ENCODE data around the gene TNNI3K.

Gene TNNI3K

GRCh38 chr1:74437035-74437434, 201.8 kb downstream of the TNNI3K start:
- DNase-seq (ENCODE audit: low read depth): no peak

- DNase-seq (ENCODE audit: low read depth): no peak
Observed at GRCh38 chr1:74452035-74452434, 216.8 kb downstream of the TNNI3K start.

GRCh38 chr1:74453277-74453676, 218.1 kb downstream of the TNNI3K start:
- DNase-seq (ENCODE audit: low read depth): no peak

- no peak for DNase-seq (ENCODE audit: low read depth)
Observed at GRCh38 chr1:74455390-74455789, 220.2 kb downstream of the TNNI3K start.

- no peak for DNase-seq (ENCODE audit: low read depth)
Observed at GRCh38 chr1:74457253-74457652, 222.1 kb downstream of the TNNI3K start.

- no peak for DNase-seq (ENCODE audit: low read depth)
Observed at GRCh38 chr1:74463333-74463988, 228.3 kb downstream of the TNNI3K start.

- DNase-seq (ENCODE audit: low read depth): no peak
Observed at GRCh38 chr1:74464037-74464436, 228.8 kb downstream of the TNNI3K start.

GRCh38 chr1:74465193-74465681, 230.1 kb downstream of the TNNI3K start:
- DNase-seq (ENCODE audit: low read depth): no peak

GRCh38 chr1:74467786-74468377, 232.7 kb downstream of the TNNI3K start:
- DNase-seq (ENCODE audit: low read depth): no peak

- DNase-seq (ENCODE audit: low read depth): no peak
Observed at GRCh38 chr1:74468982-74469603, 233.9 kb downstream of the TNNI3K start.

- no peak for DNase-seq (ENCODE audit: low read depth)
Observed at GRCh38 chr1:74470251-74470650, 235.1 kb downstream of the TNNI3K start.

- DNase-seq (ENCODE audit: low read depth): no peak
Observed at GRCh38 chr1:74470936-74471335, 235.7 kb downstream of the TNNI3K start.

- no peak for DNase-seq (ENCODE audit: low read depth)
Observed at GRCh38 chr1:74471470-74471869, 236.3 kb downstream of the TNNI3K start.

- no peak for DNase-seq (ENCODE audit: low read depth)
Observed at GRCh38 chr1:74474585-74474984, 239.4 kb downstream of the TNNI3K start.

- no peak for DNase-seq (ENCODE audit: low read depth)
Observed at GRCh38 chr1:74478979-74479378, 243.8 kb downstream of the TNNI3K start.

- no peak for DNase-seq (ENCODE audit: low read depth)
Observed at GRCh38 chr1:74480068-74480467, 244.9 kb downstream of the TNNI3K start.

GRCh38 chr1:74481607-74482006, 246.4 kb downstream of the TNNI3K start:
- DNase-seq (ENCODE audit: low read depth): no peak

GRCh38 chr1:74485622-74486021, 250.4 kb downstream of the TNNI3K start:
- DNase-seq (ENCODE audit: low read depth): no peak

- no peak for DNase-seq (ENCODE audit: low read depth)
Observed at GRCh38 chr1:74486036-74486435, 250.8 kb downstream of the TNNI3K start.

- no peak for DNase-seq (ENCODE audit: low read depth)
Observed at GRCh38 chr1:74496669-74497068, 261.5 kb downstream of the TNNI3K start.

- no peak for DNase-seq (ENCODE audit: low read depth)
Observed at GRCh38 chr1:74498901-74499300, 263.7 kb downstream of the TNNI3K start.

- no peak for DNase-seq (ENCODE audit: low read depth)
Observed at GRCh38 chr1:74502432-74502831, 267.2 kb downstream of the TNNI3K start.

GRCh38 chr1:74502858-74503257, 267.7 kb downstream of the TNNI3K start:
- DNase-seq (ENCODE audit: low read depth): no peak
